H9 (cell line): ENCODE data around the gene PEPD. TPM values are rescaled to one million over a fixed set of nuclear protein-coding genes. Genes with fewer than 3 reads are reported as not detected.

Experiments
- DNase-seq: peaks from one replicate; pipeline ENCODE4 v3.0.0-alpha.2; 2017
- H2AFZ ChIP-seq: one replicate; pipeline ENCODE4 v1.6.1; 2013; ENCODE audit warnings: mild to moderate bottlenecking, low read length, control low read depth, moderate library complexity
- H2AK5ac ChIP-seq: 2 replicates; pipeline ENCODE4 v1.6.1; 2013; ENCODE audit warnings: low read length, control low read depth, mixed read lengths; ENCODE audit not compliant: insufficient read length
- H2BK120ac ChIP-seq: one replicate; pipeline ENCODE4 v1.6.1; 2013; ENCODE audit warnings: low read depth, mild to moderate bottlenecking, low read length, control low read depth, inconsistent platforms; ENCODE audit not compliant: poor library complexity, severe bottlenecking
- H2BK12ac ChIP-seq: 2 replicates; pipeline ENCODE4 v1.6.1; 2013; ENCODE audit warnings: low read length, control low read depth, mixed read lengths, low read depth; ENCODE audit not compliant: insufficient read length
- H2BK15ac ChIP-seq: 2 replicates; pipeline ENCODE4 v1.6.1; 2013; ENCODE audit warnings: low read depth, low read length, control low read depth
- H2BK20ac ChIP-seq: one replicate; pipeline ENCODE4 v1.6.1; 2013; ENCODE audit warnings: low read depth, mild to moderate bottlenecking, low read length, control low read depth, inconsistent platforms; ENCODE audit not compliant: poor library complexity, severe bottlenecking
- H2BK5ac ChIP-seq: 2 replicates; pipeline ENCODE4 v1.6.1; 2013; ENCODE audit warnings: low read length, control low read depth, mixed read lengths; ENCODE audit not compliant: insufficient read length
- H3K14ac ChIP-seq: 2 replicates; pipeline ENCODE4 v1.6.1; 2013; ENCODE audit warnings: low read length, control low read depth; ENCODE audit not compliant: insufficient read depth
- H3K18ac ChIP-seq: 2 replicates; pipeline ENCODE4 v1.6.1; 2013; ENCODE audit warnings: low read depth, mild to moderate bottlenecking, mixed read lengths, low read length, control low read depth; ENCODE audit not compliant: insufficient read length
- H3K23ac ChIP-seq: 2 replicates; pipeline ENCODE4 v1.6.1; 2013; ENCODE audit warnings: low read length, control low read depth, mixed read lengths, low read depth; ENCODE audit not compliant: insufficient read length
- H3K23me2 ChIP-seq: 2 replicates; pipeline ENCODE4 v1.6.1; 2013; ENCODE audit warnings: low read depth, mild to moderate bottlenecking, mixed read lengths, low read length, control low read depth; ENCODE audit not compliant: insufficient read length, poor library complexity, severe bottlenecking
- H3K27ac ChIP-seq: 2 replicates; pipeline ENCODE4 v1.5.1; 2013; ENCODE audit warnings: low read length, control low read depth, mixed read lengths, low read depth; ENCODE audit not compliant: insufficient read length
- H3K27me3 ChIP-seq: 2 replicates; pipeline ENCODE4 v1.6.1; 2013; ENCODE audit warnings: low read length, control low read depth, inconsistent platforms; ENCODE audit not compliant: insufficient read depth
- H3K4ac ChIP-seq: 2 replicates; pipeline ENCODE4 v1.6.1; 2013; ENCODE audit warnings: low read depth, mild to moderate bottlenecking, control low read depth, inconsistent platforms, low read length, moderate library complexity
- H3K4me1 ChIP-seq: 2 replicates; pipeline ENCODE4 v1.6.1; 2013; ENCODE audit warnings: low read length, control low read depth, inconsistent platforms; ENCODE audit not compliant: insufficient read depth
- H3K4me2 ChIP-seq: 2 replicates; pipeline ENCODE4 v1.6.1; 2013; ENCODE audit warnings: low read length, control low read depth, mixed read lengths; ENCODE audit not compliant: insufficient read length, insufficient read depth
- H3K56ac ChIP-seq: 2 replicates; pipeline ENCODE4 v1.6.1; 2013; ENCODE audit warnings: low read depth, mild to moderate bottlenecking, mixed read lengths, low read length, control low read depth; ENCODE audit not compliant: insufficient read length
- H3K79me1 ChIP-seq: 2 replicates; pipeline ENCODE4 v1.6.1; 2013; ENCODE audit warnings: low read depth, mild to moderate bottlenecking, moderate library complexity, low read length, control low read depth, inconsistent platforms; ENCODE audit not compliant: insufficient read depth, poor library complexity, severe bottlenecking
- H3K79me2 ChIP-seq: 2 replicates; pipeline ENCODE4 v1.6.1; 2013; ENCODE audit warnings: low read length, control low read depth, inconsistent platforms; ENCODE audit not compliant: insufficient read depth
- H3K9ac ChIP-seq: 2 replicates; pipeline ENCODE4 v1.6.1; 2013; ENCODE audit warnings: low read length, control low read depth, mixed read lengths; ENCODE audit not compliant: insufficient read length; ENCODE audit errors: extremely low read depth
- H3K9me3 ChIP-seq: one replicate; pipeline ENCODE4 v1.6.1; 2013; ENCODE audit warnings: low read depth, low read length, inconsistent platforms; ENCODE audit not compliant: control insufficient read depth
- H3T11ph ChIP-seq: one replicate; pipeline ENCODE4 v1.6.1; 2013; ENCODE audit warnings: mild to moderate bottlenecking, low read length, control low read depth, inconsistent platforms
- H4K20me1 ChIP-seq: one replicate; pipeline ENCODE4 v1.6.1; 2013; ENCODE audit not compliant: control insufficient read depth, insufficient read length, insufficient read depth
- H4K5ac ChIP-seq: 2 replicates; pipeline ENCODE4 v1.6.1; 2013; ENCODE audit warnings: low read depth, mild to moderate bottlenecking, mixed read lengths, low read length, control low read depth; ENCODE audit not compliant: insufficient read length
- H4K8ac ChIP-seq: replicated peaks from 2 replicates; pipeline ENCODE4 v1.6.1; 2013; ENCODE audit warnings: low read length, control low read depth, mixed read lengths, low read depth; ENCODE audit not compliant: insufficient read length
- H4K91ac ChIP-seq: 2 replicates; pipeline ENCODE4 v1.6.1; 2013; ENCODE audit warnings: low read depth, mild to moderate bottlenecking, moderate library complexity, mixed read lengths, low read length, control low read depth; ENCODE audit not compliant: insufficient read length
- H3K27ac Mint-ChIP-seq, 3 experiments: 2 replicates in 2 of 3; 3 replicates in 1 of 3; pipeline ENCODE4 v1.8.0; 2020 to 2021; ENCODE audit warnings: mixed read lengths in 3 of 3, mild to moderate bottlenecking in 1 of 3, moderate library complexity in 1 of 3
- H3K27me3 Mint-ChIP-seq: 2 replicates; pipeline ENCODE4 v1.8.0; 2021; ENCODE audit warnings: low read depth, mild to moderate bottlenecking, moderate library complexity, mixed read lengths
- H3K36me3 Mint-ChIP-seq, 3 experiments: 2 replicates in 2 of 3; 3 replicates in 1 of 3; pipeline ENCODE4 v1.8.0; 2020 to 2021; ENCODE audit warnings: low read depth in 3 of 3, mixed read lengths in 3 of 3; ENCODE audit not compliant: insufficient read depth in 1 of 3
- H3K4me1 Mint-ChIP-seq, 2 experiments: 2 replicates each; pipeline ENCODE4 v1.8.0; 2020; ENCODE audit warnings: mixed read lengths in 2 of 2
- H3K4me3 Mint-ChIP-seq, 2 experiments: 2 replicates in 1 of 2; 3 replicates in 1 of 2; pipeline ENCODE4 v1.8.0; 2020 to 2021; ENCODE audit warnings: mild to moderate bottlenecking in 2 of 2, mixed read lengths in 2 of 2, moderate library complexity in 1 of 2
- H3K9me3 Mint-ChIP-seq, 2 experiments: 2 replicates in 1 of 2; 3 replicates in 1 of 2; pipeline ENCODE4 v1.8.0; 2020; ENCODE audit warnings: mild to moderate bottlenecking in 2 of 2, mixed read lengths in 2 of 2, moderate library complexity in 1 of 2
- CTCF ChIP-seq: fragments of 200-600 bp; sonication (generic); conservative IDR thresholded peaks from 3 replicates; pipeline ENCODE4 v1.8.0; 2021; ENCODE audit warnings: antibody characterized with exemption, mild to moderate bottlenecking
- WGBS: extraction: QIAGEN DNeasy Blood & Tissue Kit; methylation state at CpG from one replicate; pipeline ENCODE4 v1.1.7; 2013; ENCODE audit warnings: missing lambda C conversion rate, low lambda C conversion rate, mixed read lengths; ENCODE audit not compliant: insufficient read length; ENCODE audit errors: extremely low coverage; 5-methylcytosine and 5-hydroxymethylcytosine counted together
- total RNA-seq: library from RNA; stranded (reverse); gene quantifications from 2 replicates; pipeline ENCODE4 v1.2.1, GENCODE V29; 2021

PEPD gene
- total RNA-seq, 1 experiment from 2014 or later, result 52.8 TPM

GRCh38 chr19:33456845-33457220 lies 64.8 kb downstream of the PEPD start:
- Histone ChIP-seq H2BK12ac (no peak overlapping the region), H3K9ac (no peak overlapping the region), H4K5ac (no peak overlapping the region), H3K23me2 (no peaks in the 10 kb centered on the region), H2BK120ac (no peak overlapping the region), H2BK5ac (no peak overlapping the region), H3K18ac (no peak overlapping the region), H3K79me1 (no peaks in the 10 kb centered on the region), H3K4me1 (no peaks in the 10 kb centered on the region), H3K4ac (no peak overlapping the region), H4K91ac (no peak overlapping the region), H3K27ac (no peak overlapping the region), H3K4me2 (no peak overlapping the region), H3K14ac (no peak overlapping the region), H2BK20ac (no peak overlapping the region), H4K20me1 (peaks cover 2% of the 10 kb centered on the region), H3K9me3 (no peaks in the 10 kb centered on the region), H2BK15ac (no peak overlapping the region), H3K79me2 (no peaks in the 10 kb centered on the region), H3K27me3 (no peaks in the 10 kb centered on the region), H2AFZ (no peak overlapping the region), H4K8ac (no peak overlapping the region), H2AK5ac (no peak overlapping the region), H3K56ac (no peak overlapping the region), H3T11ph (no peak overlapping the region), H3K23ac (no peak overlapping the region)
- H3K36me3 Mint-ChIP-seq, result no peaks in the 10 kb centered on the region
- H3K27ac Mint-ChIP-seq, result peak overlapping the region in 1 of 3 experiments; percentile 74; a peak in 1 of 7 replicates
- H3K4me1 Mint-ChIP-seq, result no peaks in the 10 kb centered on the region
- DNase-seq, result no peak
- H3K9me3 Mint-ChIP-seq, result no peaks in the 10 kb centered on the region
- no peak for TF ChIP-seq CTCF
- H3K4me3 Mint-ChIP-seq, result no peak overlapping the region
- no peaks in the 10 kb centered on the region for H3K27me3 Mint-ChIP-seq
- WGBS, result no CpG with 5 or more reads among the region's 10 CpGs
